ENCODE results near the gene MYT1.

Gene MYT1

GRCh38 chr20:64156886-64157875, 7.1 kb upstream of the MYT1 start:
- no peak for DNase-seq
- TF ChIP-seq CTCF (IDR thresholded peaks at IDR 0.05; ENCODE audit: low read length) (no peak), EZH2phosphoT487 (IDR thresholded peaks at IDR 0.05; ENCODE audit: low read length) (no peak), EZH2 (optimal IDR thresholded peaks at IDR 0.05; ENCODE audit: low read depth, low read length) (no peak)
- Histone ChIP-seq H3K9ac (ENCODE audit: low read length) (no peak overlapping the region), H3K79me2 (ENCODE audit: low read length) (no peaks in the 10 kb centered on the region), H2AFZ (ENCODE audit: low read length) (no peak overlapping the region), H3K4me1 (ENCODE audit: low read length) (no peaks in the 10 kb centered on the region), H3K4me3 (ENCODE audit: low read length) (no peak overlapping the region), H3K9me3 (replicated peaks; ENCODE audit: insufficient read depth, low read length) (no peaks in the 10 kb centered on the region), H3K27ac (ENCODE audit: low read length) (no peak overlapping the region), H4K20me1 (ENCODE audit: insufficient read depth, low read length) (no peaks in the 10 kb centered on the region), H3K4me2 (ENCODE audit: low read depth, low read length) (no peak overlapping the region), H3K9me2 (replicated peaks; ENCODE audit: insufficient read depth, low read length) (no peaks in the 10 kb centered on the region), H3F3A (ENCODE audit: insufficient read depth, low read length) (no peaks in the 10 kb centered on the region), H3K36me3 (replicated peaks; ENCODE audit: insufficient read depth, low read length) (no peaks in the 10 kb centered on the region), H3K27me3 (replicated peaks; ENCODE audit: insufficient read depth, low read length) (peaks cover 86% of the 10 kb centered on the region)

- no peak for TF ChIP-seq CTCF (IDR thresholded peaks at IDR 0.05; ENCODE audit: low read length)
- no peak for TF ChIP-seq EZH2 (optimal IDR thresholded peaks at IDR 0.05; ENCODE audit: low read depth, low read length)
- TF ChIP-seq EZH2phosphoT487 (IDR thresholded peaks at IDR 0.05; ENCODE audit: low read length) = no peak
- Histone ChIP-seq H3K4me1 (ENCODE audit: low read length) (no peaks in the 10 kb centered on the region), H3K27me3 (replicated peaks; ENCODE audit: insufficient read depth, low read length) (peaks cover 86% of the 10 kb centered on the region), H4K20me1 (ENCODE audit: insufficient read depth, low read length) (no peaks in the 10 kb centered on the region), H3F3A (ENCODE audit: insufficient read depth, low read length) (no peaks in the 10 kb centered on the region), H3K9me3 (replicated peaks; ENCODE audit: insufficient read depth, low read length) (no peaks in the 10 kb centered on the region), H2AFZ (ENCODE audit: low read length) (no peak overlapping the region), H3K79me2 (ENCODE audit: low read length) (no peaks in the 10 kb centered on the region), H3K36me3 (replicated peaks; ENCODE audit: insufficient read depth, low read length) (no peaks in the 10 kb centered on the region), H3K4me3 (ENCODE audit: low read length) (no peak overlapping the region), H3K9ac (ENCODE audit: low read length) (no peak overlapping the region), H3K4me2 (ENCODE audit: low read depth, low read length) (no peak overlapping the region), H3K27ac (ENCODE audit: low read length) (no peak overlapping the region), H3K9me2 (replicated peaks; ENCODE audit: insufficient read depth, low read length) (no peaks in the 10 kb centered on the region)
- DNase-seq = no peak
These were observed 6.4 kb upstream of the MYT1 start for GRCh38 chr20:64157878-64158277.

- H3K4me3 ChIP-seq (ENCODE audit: low read length) = no peak overlapping the region
- H3K79me2 ChIP-seq (ENCODE audit: low read length) = no peaks in the 10 kb centered on the region
- H4K20me1 ChIP-seq (ENCODE audit: insufficient read depth, low read length) = no peaks in the 10 kb centered on the region
- no peaks in the 10 kb centered on the region for H3K4me1 ChIP-seq (ENCODE audit: low read length)
- no peaks in the 10 kb centered on the region for H3K9me2 ChIP-seq (replicated peaks; ENCODE audit: insufficient read depth, low read length)
- no peaks in the 10 kb centered on the region for H3F3A ChIP-seq (ENCODE audit: insufficient read depth, low read length)
- no peak for DNase-seq
- no peaks in the 10 kb centered on the region for H3K9me3 ChIP-seq (replicated peaks; ENCODE audit: insufficient read depth, low read length)
- no peak overlapping the region for H2AFZ ChIP-seq (ENCODE audit: low read length)
- H3K27ac ChIP-seq (ENCODE audit: low read length) = no peak overlapping the region
- TF ChIP-seq CTCF (IDR thresholded peaks at IDR 0.05; ENCODE audit: low read length) (no peak), EZH2phosphoT487 (IDR thresholded peaks at IDR 0.05; ENCODE audit: low read length) (no peak), EZH2 (optimal IDR thresholded peaks at IDR 0.05; ENCODE audit: low read depth, low read length) (no peak)
- no peak overlapping the region for H3K9ac ChIP-seq (ENCODE audit: low read length)
- peaks cover 86% of the 10 kb centered on the region for H3K27me3 ChIP-seq (replicated peaks; ENCODE audit: insufficient read depth, low read length)
- H3K36me3 ChIP-seq (replicated peaks; ENCODE audit: insufficient read depth, low read length) = no peaks in the 10 kb centered on the region
- no peak overlapping the region for H3K4me2 ChIP-seq (ENCODE audit: low read depth, low read length)
These were observed 5.6 kb upstream of the MYT1 start for GRCh38 chr20:64158346-64159285.
